CD4-positive, alpha-beta memory T cell (primary cell): ENCODE results near the gene FUCA1. TPM values are rescaled to one million over a fixed set of nuclear protein-coding genes. Genes with fewer than 3 reads are reported as not detected.

Experiments
- CTCF ChIA-PET: fragments of 350-600 bp; sonication (Branson Sonifier 250); formaldehyde crosslinking; loops from one replicate; lab custom pipeline; 2021; ENCODE audit warnings: inconsistent platforms; ENCODE audit not compliant: partially characterized antibody; lab: Charles Lee
- POLR2A ChIA-PET: fragments of 350-600 bp; sonication (Branson Sonifier 250); formaldehyde crosslinking; loops from one replicate; lab custom pipeline; 2021; ENCODE audit not compliant: partially characterized antibody; lab: Charles Lee
- DNase-seq, 5 donors: peaks; one replicate each; pipeline versions ENCODE4 v3.0.0 to v3.0.0-alpha.2; 2020 to 2022; ENCODE audit warnings: mixed read lengths in 1 of 5
- H3K27ac ChIP-seq: one replicate; pipeline ENCODE4 v1.7.0; 2013; ENCODE audit warnings: low read depth, low read length
- H3K27me3 ChIP-seq: 2 replicates; pipeline ENCODE4 v1.7.0; 2013; ENCODE audit warnings: mild to moderate bottlenecking, low read length, moderate library complexity; ENCODE audit not compliant: insufficient read depth
- H3K36me3 ChIP-seq: 2 replicates; pipeline ENCODE4 v1.7.0; 2013; ENCODE audit warnings: mild to moderate bottlenecking, low read length, moderate library complexity; ENCODE audit not compliant: insufficient read depth
- H3K4me1 ChIP-seq: 2 replicates; pipeline ENCODE4 v1.7.0; 2013; ENCODE audit warnings: mild to moderate bottlenecking, low read length, moderate library complexity; ENCODE audit not compliant: insufficient read depth
- H3K4me3 ChIP-seq, 2 donors: one replicate each; pipeline ENCODE4 v1.7.0; 2013; ENCODE audit warnings: low read length in 2 of 2, mild to moderate bottlenecking in 1 of 2
- H3K9me3 ChIP-seq, 2 donors: one replicate each; pipeline ENCODE4 v1.7.0; 2013; ENCODE audit warnings: low read length in 2 of 2, control low read depth in 1 of 2; ENCODE audit not compliant: control insufficient read depth in 1 of 2
- H3K27ac Mint-ChIP-seq, 7 donors: one replicate each; pipeline ENCODE4 v1.8.0; 2020 to 2021; ENCODE audit warnings: mixed read lengths in 7 of 7, mild to moderate bottlenecking in 6 of 7, inconsistent platforms in 3 of 7, moderate library complexity in 3 of 7
- H3K27me3 Mint-ChIP-seq, 2 donors: one replicate each; pipeline ENCODE4 v1.8.0; 2020 to 2021; ENCODE audit warnings: mixed read lengths in 2 of 2
- H3K36me3 Mint-ChIP-seq, 2 donors: one replicate each; pipeline ENCODE4 v1.8.0; 2020 to 2021; ENCODE audit warnings: mixed read lengths in 2 of 2, inconsistent platforms in 1 of 2, mild to moderate bottlenecking in 1 of 2
- H3K4me1 Mint-ChIP-seq, 4 donors: one replicate each; pipeline ENCODE4 v1.8.0; 2020 to 2021; ENCODE audit warnings: mixed read lengths in 4 of 4, mild to moderate bottlenecking in 1 of 4
- H3K4me3 Mint-ChIP-seq, 8 donors: one replicate each; pipeline ENCODE4 v1.8.0; 2020 to 2021; ENCODE audit warnings: mixed read lengths in 8 of 8, mild to moderate bottlenecking in 7 of 8, moderate library complexity in 6 of 8, inconsistent platforms in 3 of 8
- H3K9me3 Mint-ChIP-seq, 8 donors: one replicate each; pipeline ENCODE4 v1.8.0; 2020 to 2021; ENCODE audit warnings: mixed read lengths in 8 of 8, mild to moderate bottlenecking in 5 of 8, inconsistent platforms in 3 of 8, moderate library complexity in 1 of 8
- intact Hi-C: fragments of 100-400 bp; cut with micrococcal nuclease; formaldehyde crosslinking; loops from one replicate; pipeline ENCODE4 v1.15.1; 2023
- polyA plus RNA-seq, 2 donors: library from polyadenylated mRNA; unstranded; fragments of 300-500 nt; fragmentation: Illumina TruSeq; gene quantifications; one replicate each; pipeline ENCODE4 v1.2.3, GENCODE V29; 2021
- total RNA-seq, 2 experiments: library from RNA; stranded (reverse); gene quantifications; one replicate each; pipeline ENCODE4 v1.2.3, GENCODE V29; 2021

The FUCA1 gene
- total and polyA plus RNA-seq, 4 experiments from 2014 or later, result 15.8 to 35.0 (median 25.0) TPM

DNA sequence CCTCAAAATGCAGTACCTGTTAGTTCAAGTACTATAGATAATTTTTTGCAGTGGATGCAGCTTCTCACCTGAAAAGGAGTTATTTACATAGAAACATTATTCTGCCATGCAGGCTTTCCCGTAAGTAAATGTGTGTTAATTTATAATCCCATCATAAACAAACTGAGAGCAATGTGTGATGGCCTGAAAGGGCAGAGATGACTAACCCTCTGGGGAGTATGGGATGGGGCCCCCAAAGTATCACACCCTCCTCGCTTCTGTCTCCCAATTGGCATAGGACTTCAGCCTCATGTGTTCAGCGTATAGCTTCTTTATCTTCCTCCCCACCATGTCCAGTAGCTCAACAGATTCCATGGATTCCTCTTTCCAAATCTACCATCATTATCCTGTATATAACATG, 50.5 kb downstream of the FUCA1 start:
- peaks cover 19 to 39% of the 10 kb centered on the region in 2 donors for H3K36me3 Mint-ChIP-seq
- H3K4me3 Mint-ChIP-seq, result peak overlapping the region in 1 of 8 donors; percentile 21

DNA sequence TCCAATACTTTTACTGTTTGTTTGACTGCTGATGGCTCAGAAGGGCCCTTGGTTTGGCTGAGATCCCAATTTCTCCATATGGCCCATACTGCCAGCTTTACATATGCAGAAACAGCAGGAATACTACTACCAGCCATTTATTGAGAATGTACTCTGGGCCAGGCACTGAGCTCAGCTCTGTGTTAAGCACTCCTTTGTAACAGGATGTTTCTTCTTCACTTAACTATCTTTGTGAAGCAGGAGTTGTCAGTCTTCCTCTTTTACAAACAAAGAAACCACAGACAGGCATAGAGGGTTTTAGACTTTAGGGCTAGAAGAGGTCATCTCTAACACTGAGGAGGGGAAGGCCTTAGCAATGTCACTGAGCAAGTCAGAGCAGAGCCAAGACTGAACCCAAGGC, 51.2 kb downstream of the FUCA1 start:
- Mint-ChIP-seq H3K9me3 (no peaks in the 10 kb centered on the region), H3K4me1 (no peaks in the 10 kb centered on the region), H3K27ac (no peak overlapping the region), H3K27me3 (no peaks in the 10 kb centered on the region), H3K4me3 (no peak overlapping the region), H3K36me3 (peaks cover 19 to 42% of the 10 kb centered on the region in 2 donors)
- H3K9me3 ChIP-seq, result no peaks in the 10 kb centered on the region
- H3K27ac ChIP-seq, result no peak overlapping the region
- no peaks in the 10 kb centered on the region for H3K27me3 ChIP-seq
- no peak overlapping the region for H3K4me3 ChIP-seq
- ChIA-PET POLR2A (interaction anchor here (0.7 kb wide), 1 partner anchor 15 kb away, joined by 3 read pairs; no protein-coding TSS in a partner anchor), CTCF (no interaction called here)
- no peaks in the 10 kb centered on the region for H3K4me1 ChIP-seq
- DNase-seq, result no peak
- intact Hi-C loops, result no loop called here
- peaks cover 34% of the 10 kb centered on the region for H3K36me3 ChIP-seq

More for the DNA sequence above, 50.5 kb downstream of the FUCA1 start:
- H3K36me3 ChIP-seq, result peaks cover 34% of the 10 kb centered on the region
- no peak overlapping the region for H3K27ac ChIP-seq
- intact Hi-C loops, result no loop called here
- no peaks in the 10 kb centered on the region for H3K4me1 ChIP-seq
- H3K9me3 ChIP-seq, result no peaks in the 10 kb centered on the region
- ChIA-PET POLR2A (interaction anchor here (0.6 to 0.7 kb wide), 2 partner anchors 15 to 16 kb away, joined by 3 read pairs; no protein-coding TSS in a partner anchor), CTCF (interaction anchor here (1.0 to 1.3 kb wide), 2 partner anchors 8 to 11 kb away, joined by 3 to 8 read pairs; no protein-coding TSS in a partner anchor)
- Mint-ChIP-seq H3K27ac (no peak overlapping the region), H3K27me3 (no peaks in the 10 kb centered on the region), H3K4me1 (no peaks in the 10 kb centered on the region), H3K9me3 (no peaks in the 10 kb centered on the region)
- no peak for DNase-seq
- H3K27me3 ChIP-seq, result no peaks in the 10 kb centered on the region
- no peak overlapping the region for H3K4me3 ChIP-seq

DNA sequence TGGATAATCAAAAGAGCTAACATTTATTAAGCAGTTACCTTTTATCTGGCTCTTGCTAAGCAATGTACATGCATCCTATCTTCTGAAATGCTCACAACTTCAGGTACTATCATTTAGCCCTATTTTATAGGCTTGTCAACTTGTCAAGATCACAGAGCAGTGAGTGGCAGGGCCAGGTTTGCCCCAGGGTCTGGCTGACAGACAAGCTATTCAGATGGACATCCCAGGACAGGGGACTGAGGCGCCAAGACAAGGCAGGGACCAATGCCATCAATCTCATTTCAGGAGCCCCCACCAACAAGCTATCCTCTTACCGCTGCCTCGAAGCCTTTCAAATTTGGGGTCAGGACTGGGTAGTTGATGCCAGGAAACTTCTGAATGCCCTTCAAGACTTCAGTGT, 51.7 kb downstream of the FUCA1 start:
- H3K36me3 ChIP-seq, result peaks cover 34% of the 10 kb centered on the region
- H3K4me3 Mint-ChIP-seq, result no peak overlapping the region
- no peak overlapping the region for H3K27ac ChIP-seq
- POLR2A ChIA-PET, result interaction anchor here (0.7 kb wide), 1 partner anchor 1429 kb away, joined by 3 read pairs; no protein-coding TSS in a partner anchor
- H3K4me3 ChIP-seq, result no peak overlapping the region
- peaks cover 0 to 3% (median 0%) of the 10 kb centered on the region in 4 donors for H3K4me1 Mint-ChIP-seq
- CTCF ChIA-PET, result interaction anchor here (0.7 kb wide), 1 partner anchor 76 kb away, joined by 3 read pairs; no protein-coding TSS in a partner anchor
- no peaks in the 10 kb centered on the region for H3K9me3 Mint-ChIP-seq
- no peaks in the 10 kb centered on the region for H3K27me3 Mint-ChIP-seq
- H3K27me3 ChIP-seq, result no peaks in the 10 kb centered on the region
- H3K4me1 ChIP-seq, result no peaks in the 10 kb centered on the region
- no peak overlapping the region for H3K27ac Mint-ChIP-seq
- H3K9me3 ChIP-seq, result no peaks in the 10 kb centered on the region
- intact Hi-C loops, result no loop called here
- peaks cover 22 to 45% of the 10 kb centered on the region in 2 donors for H3K36me3 Mint-ChIP-seq
- no peak for DNase-seq

DNA sequence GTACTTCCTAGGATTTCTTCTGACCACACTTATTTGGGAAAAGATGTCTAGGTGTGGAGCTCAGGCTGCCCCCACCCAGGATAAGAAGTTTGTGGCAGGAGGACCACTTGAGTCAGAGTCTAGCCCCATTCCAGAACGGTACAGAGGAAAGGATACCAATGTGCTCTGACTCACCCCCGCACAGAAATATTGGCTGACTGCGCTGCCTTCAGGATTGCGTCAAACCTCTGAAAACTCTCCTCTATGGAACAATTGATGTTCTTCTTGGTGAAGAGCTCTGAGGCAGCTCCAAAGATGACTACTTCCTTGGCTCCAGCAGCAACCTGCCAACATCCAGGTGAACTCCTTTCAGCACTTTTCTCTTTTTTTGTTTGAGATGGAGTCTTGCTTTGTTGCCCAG, 54.1 kb downstream of the FUCA1 start:
- Mint-ChIP-seq H3K36me3 (peaks cover 25 to 51% of the 10 kb centered on the region in 2 donors), H3K9me3 (no peaks in the 10 kb centered on the region), H3K27me3 (no peaks in the 10 kb centered on the region), H3K27ac (no peak overlapping the region), H3K4me1 (peaks cover 7 to 18% (median 12%) of the 10 kb centered on the region in 4 donors), H3K4me3 (no peak overlapping the region)
- peaks cover 9% of the 10 kb centered on the region for H3K4me1 ChIP-seq
- no peaks in the 10 kb centered on the region for H3K27me3 ChIP-seq
- POLR2A ChIA-PET, result no interaction called here
- intact Hi-C loops, result no loop called here
- H3K9me3 ChIP-seq, result no peaks in the 10 kb centered on the region
- CTCF ChIA-PET, result interaction anchor here (1.1 kb wide), 1 partner anchor 42 kb away, joined by 3 read pairs; no protein-coding TSS in a partner anchor
- DNase-seq, result no peak
- H3K36me3 ChIP-seq, result peaks cover 34% of the 10 kb centered on the region
- H3K4me3 ChIP-seq, result no peak overlapping the region
- H3K27ac ChIP-seq, result no peak overlapping the region

DNA sequence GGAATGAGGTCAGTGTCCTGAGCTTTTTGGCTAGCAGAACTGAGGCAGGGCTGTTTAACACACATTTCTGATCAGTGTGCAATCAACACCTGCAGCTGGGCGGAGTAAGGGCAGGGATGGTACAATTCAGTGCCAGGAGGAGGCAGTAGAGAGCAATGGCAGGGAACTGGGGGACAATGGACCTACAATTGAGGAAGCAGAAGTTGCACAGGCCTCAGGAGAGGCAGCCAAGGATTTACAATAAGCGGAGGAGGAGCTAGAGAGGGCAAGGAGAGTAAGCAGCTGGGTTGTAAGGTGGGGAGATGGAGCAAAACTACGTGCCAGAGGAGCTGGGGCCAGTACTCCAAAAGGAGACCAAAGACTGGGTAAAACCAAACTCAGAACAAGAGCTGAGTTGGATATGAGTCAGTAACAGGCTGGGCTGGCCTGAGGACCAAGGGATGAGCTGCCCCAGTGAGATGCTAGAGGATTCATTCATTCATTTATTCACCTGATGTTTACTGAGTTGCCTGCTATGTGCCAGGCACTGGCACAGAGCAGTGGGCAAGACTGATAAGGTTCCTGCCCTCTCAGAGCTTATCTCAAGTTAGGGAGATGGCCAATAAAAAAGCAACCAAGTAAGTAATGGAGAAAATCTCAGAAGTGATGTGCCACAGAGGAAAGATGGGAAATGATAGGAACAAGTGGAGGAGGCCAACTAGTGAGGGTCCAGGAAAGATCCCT, 57.1 kb downstream of the FUCA1 start:
- Mint-ChIP-seq H3K4me1 (peaks cover 7 to 18% (median 12%) of the 10 kb centered on the region in 4 donors), H3K9me3 (no peaks in the 10 kb centered on the region), H3K4me3 (no peak overlapping the region), H3K36me3 (peaks cover 23 to 38% of the 10 kb centered on the region in 2 donors), H3K27ac (peak overlapping the region; percentile 0 to 69 (median 43)), H3K27me3 (no peaks in the 10 kb centered on the region)
- peak; percentile 43 to 68 (median 47) for DNase-seq
- Histone ChIP-seq H3K27me3 (no peaks in the 10 kb centered on the region), H3K9me3 (no peaks in the 10 kb centered on the region), H3K4me1 (peaks cover 9% of the 10 kb centered on the region), H3K36me3 (peaks cover 11% of the 10 kb centered on the region), H3K27ac (no peak overlapping the region), H3K4me3 (no peak overlapping the region)
- POLR2A ChIA-PET, result interaction anchor here (2.2 to 4.1 kb wide), 3 partner anchors 10 to 149 kb away, joined by 8 to 24 read pairs (median 10); partner anchors contain the start of genes GALE, HMGCL and PNRC2
- intact Hi-C loops, result no loop called here
- CTCF ChIA-PET, result interaction anchor here (0.8 to 4.1 kb wide), 21 partner anchors 8 to 219 kb away, joined by 3 to 52 read pairs (median 4); partner anchors contain the start of genes FUCA1, GALE, HMGCL and PITHD1

DNA sequence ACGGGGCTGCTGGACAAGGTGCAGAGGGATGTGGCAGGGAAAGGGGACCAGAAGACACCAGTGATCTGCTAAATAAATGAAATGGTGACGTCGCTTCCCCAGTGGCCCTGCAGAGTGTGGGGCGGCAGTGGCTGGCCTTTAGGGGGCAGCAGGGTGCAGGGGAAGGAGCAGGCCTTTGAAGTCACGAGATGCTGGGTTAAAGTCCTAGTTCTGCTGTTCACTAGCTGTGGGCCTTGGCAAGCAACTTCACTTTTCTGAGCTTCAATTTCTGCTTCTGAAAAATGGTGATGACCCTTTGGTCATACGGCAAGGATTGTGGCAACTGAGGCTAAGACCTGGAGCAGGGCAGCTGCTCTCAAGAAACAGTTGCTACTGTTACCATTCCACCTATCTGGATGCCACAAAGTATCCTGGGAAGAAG, 58.3 kb downstream of the FUCA1 start:
- Histone ChIP-seq H3K36me3 (peaks cover 9% of the 10 kb centered on the region), H3K4me3 (no peak overlapping the region), H3K4me1 (peaks cover 9% of the 10 kb centered on the region), H3K9me3 (no peaks in the 10 kb centered on the region), H3K27ac (no peak overlapping the region), H3K27me3 (no peaks in the 10 kb centered on the region)
- peak overlapping the region in 5 of 7 donors; percentile 12 to 80 (median 43) for H3K27ac Mint-ChIP-seq
- intact Hi-C loops, result loop anchor here (1.0 to 10.0 kb wide), 3 partner anchors 59 to 145 kb away; partner anchors contain the start of genes FUCA1 and PNRC2
- peaks cover 7 to 20% (median 15%) of the 10 kb centered on the region in 4 donors for H3K4me1 Mint-ChIP-seq
- POLR2A ChIA-PET, result interaction anchor here (0.8 to 4.1 kb wide), 8 partner anchors 9 to 150 kb away, joined by 3 to 24 read pairs (median 4); partner anchors contain the start of genes FUCA1, GALE, HMGCL and PNRC2
- CTCF ChIA-PET, result interaction anchor here (0.6 to 4.1 kb wide), 22 partner anchors 8 to 220 kb away, joined by 3 to 52 read pairs (median 5); partner anchors contain the start of genes FUCA1, GALE and HMGCL
- no peaks in the 10 kb centered on the region for H3K27me3 Mint-ChIP-seq
- H3K36me3 Mint-ChIP-seq, result peaks cover 27 to 42% of the 10 kb centered on the region in 2 donors
- no peaks in the 10 kb centered on the region for H3K9me3 Mint-ChIP-seq
- peak; percentile 79 to 84 (median 81) for DNase-seq
- H3K4me3 Mint-ChIP-seq, result no peak overlapping the region
